HG03108 (cell line): ENCODE results near the gene SLC11A2.
"Not testable (repeated sequence)": the region's sequence is repeated elsewhere in the genome, so short reads cannot be mapped to it uniquely, and the experiment has no call there.

Experiments
- ATAC-seq: cut with Tn5 transposase; IDR thresholded peaks from one replicate; pipeline ENCODE4 v1.9.1; 2021; ENCODE audit warnings: moderate library complexity; ENCODE audit not compliant: unreplicated experiment

Gene SLC11A2

GRCh38 chr12:50951112-50951511 lies 75.1 kb downstream of the SLC11A2 start:
- no peak for ATAC-seq

GRCh38 chr12:50949801-50950302 lies 76.3 kb downstream of the SLC11A2 start:
- no peak for ATAC-seq

DNA sequence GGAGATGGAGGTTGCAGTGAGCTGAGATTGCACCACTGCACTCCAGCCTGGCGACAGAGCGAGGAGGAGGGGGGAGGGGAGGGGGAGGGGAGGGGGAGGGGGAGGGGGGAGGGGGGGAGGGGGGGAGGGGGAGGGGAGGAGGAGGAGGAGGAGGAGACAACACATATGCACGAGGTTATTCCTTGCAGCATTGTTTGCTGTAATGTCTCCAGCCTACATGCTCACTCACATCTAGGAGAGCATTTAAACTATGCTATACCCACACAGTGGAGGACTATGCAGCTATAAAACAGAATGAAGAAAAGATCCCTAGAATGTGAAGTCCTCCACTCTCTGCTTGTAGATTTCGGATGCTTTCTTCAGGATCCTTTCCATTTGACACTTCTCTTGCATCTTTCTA lies 77.4 kb downstream of the SLC11A2 start:
- ATAC-seq, result no peak

DNA sequence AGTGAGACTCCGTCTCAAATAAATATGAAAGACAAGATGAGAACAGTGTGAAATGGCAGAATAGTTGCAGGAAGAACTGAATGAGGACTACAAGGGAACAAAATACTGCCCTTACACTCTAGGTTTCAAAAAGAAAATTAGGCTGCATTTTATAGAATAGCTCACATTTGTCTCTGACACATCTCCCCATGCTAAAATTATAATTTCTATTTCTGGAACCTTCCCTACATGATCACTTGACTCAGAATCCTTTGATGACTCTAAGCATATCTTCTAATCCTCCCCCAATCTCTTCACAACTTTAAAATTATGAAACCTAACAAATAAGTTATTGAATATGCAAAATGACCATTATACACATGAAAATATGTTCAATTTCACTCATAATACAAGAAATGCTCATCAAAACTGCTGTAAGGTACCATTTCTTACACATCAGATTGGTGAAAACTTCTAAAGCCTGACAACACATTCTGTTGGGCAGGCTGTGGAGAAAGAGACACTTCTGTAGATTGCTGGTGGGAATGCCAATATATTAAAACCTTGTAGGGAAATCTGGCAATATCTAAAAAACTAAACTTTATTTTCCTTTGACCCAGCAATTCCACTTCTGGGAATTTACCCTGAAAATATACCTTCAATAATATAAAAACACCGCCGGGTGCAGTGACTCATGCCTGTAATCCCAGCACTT lies 78.1 kb downstream of the SLC11A2 start:
- no peak for ATAC-seq

DNA sequence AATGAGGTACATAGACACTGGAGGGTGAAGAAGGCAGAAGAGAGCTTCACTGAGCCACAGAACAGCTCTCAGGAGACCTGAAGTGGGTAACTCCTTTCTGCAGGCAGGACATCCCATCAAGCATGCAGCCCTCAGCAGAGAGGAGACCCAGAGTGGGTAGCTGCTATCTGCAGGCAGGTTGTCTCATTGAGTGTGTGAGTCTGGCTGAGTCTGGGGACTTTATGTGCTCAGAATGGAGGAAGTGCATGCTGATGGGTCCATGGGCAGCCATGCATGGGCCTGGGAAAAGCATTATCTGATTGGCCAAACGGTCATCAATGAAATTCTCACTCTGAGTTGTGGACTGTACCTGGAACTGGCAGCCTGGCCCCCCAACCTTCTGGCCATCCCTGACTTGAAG lies 88.5 kb downstream of the SLC11A2 start:
- no peak for ATAC-seq

DNA sequence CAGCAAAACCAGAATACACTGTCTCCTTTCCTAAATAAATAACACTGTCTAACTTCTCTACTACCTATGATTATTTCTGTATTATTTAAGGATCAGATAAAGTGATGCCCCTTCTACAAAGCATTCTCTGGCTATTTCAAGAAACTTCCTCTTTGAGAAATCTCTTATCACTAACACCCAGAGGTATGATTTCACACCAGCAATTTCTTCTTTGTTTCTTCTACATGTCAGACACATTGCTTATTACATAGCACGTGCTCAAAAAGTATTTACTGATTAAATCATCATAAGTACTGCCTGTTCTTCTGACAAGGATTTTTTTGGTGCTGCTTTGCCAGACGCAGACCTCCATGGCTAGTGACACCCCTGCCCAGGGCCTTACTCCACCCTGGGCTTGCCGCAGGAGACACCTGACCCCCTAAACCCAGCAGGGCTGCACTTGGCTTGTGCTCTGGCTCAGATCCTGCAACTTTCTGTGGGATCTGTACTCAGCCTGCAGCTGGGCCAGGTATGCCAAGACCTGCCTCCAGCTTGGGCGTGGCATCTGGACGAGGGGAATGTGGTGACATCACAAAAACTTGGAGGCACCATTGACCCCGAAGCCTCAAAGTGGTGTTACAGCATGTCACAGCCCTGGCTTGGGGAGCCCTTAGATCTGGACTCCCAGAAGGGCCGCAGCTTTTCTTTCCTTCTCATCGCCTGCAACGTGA lies 89.2 kb downstream of the SLC11A2 start:
- ATAC-seq, result no peak

DNA sequence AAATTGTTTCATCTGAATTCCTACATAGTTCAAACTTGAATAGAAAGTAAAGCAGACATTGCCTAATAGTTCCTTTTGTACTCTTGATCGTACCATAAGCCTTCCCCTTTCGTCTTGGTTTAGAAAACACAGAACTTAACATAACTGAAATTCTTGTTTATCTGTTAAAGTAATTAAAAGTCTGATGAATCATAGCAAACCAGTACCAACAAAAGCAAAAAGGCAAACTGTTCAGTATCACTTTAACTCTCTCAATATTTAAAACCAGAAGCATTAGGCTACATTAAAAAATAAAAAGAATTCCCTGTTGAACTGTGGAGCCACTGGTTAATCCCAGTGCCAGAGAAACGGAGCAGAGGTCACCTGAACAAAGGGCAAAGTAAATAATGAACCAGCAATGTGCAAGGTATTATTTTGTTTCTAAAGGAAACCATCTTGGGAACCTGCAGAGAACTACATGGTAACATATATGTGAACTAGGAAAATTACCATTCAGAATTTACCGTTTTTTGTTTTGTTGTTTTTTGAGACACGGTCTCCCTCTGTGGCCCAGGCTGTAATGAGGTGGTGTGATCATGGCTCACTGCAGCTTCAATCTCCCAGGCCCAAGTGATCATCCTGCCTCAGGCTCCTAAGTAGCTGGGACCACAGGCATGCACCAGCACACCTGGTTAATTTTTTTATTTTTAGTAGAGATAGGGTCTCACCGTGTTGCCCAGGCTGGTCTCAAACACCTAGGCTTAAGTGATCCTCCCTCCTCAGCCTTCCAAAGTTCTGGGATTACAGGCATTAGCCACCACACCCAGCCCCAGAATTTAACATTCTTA lies 91.0 kb downstream of the SLC11A2 start:
- ATAC-seq, result no peak

- no peak for ATAC-seq
Measured at GRCh38 chr12:50934371-50934851, 91.8 kb downstream of the SLC11A2 start.

DNA sequence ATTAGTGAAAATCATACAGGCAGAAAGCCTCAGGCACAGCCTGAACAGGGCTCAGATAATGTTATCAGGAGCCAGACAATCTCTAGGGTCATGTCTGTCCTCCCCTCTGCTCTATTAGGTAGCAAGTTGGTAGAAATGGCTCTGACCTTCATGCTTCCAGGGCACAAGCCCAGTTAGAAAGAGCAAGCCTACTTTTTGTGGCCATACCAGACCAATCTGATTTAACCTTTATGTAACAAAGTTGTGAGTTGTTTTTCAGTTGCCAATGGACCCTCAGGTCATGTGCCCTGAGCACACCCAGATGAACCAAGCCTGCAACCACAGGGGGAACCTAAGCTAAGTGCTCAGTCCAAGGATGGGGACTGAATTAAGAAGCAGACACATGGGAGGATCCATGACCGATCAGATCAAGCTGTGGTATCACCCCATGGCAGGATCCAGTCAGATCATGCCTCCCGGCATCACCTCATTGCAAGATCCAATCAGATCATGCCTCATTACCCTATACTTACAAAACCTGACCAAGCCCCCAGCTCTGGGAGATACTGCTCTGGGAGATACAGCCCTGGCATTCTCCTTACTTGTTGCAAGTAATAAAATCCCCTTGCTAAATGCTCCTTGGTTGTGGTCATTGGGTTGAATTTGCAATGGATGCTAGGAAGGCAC lies 92.6 kb downstream of the SLC11A2 start:
- ATAC-seq, result no peak

DNA sequence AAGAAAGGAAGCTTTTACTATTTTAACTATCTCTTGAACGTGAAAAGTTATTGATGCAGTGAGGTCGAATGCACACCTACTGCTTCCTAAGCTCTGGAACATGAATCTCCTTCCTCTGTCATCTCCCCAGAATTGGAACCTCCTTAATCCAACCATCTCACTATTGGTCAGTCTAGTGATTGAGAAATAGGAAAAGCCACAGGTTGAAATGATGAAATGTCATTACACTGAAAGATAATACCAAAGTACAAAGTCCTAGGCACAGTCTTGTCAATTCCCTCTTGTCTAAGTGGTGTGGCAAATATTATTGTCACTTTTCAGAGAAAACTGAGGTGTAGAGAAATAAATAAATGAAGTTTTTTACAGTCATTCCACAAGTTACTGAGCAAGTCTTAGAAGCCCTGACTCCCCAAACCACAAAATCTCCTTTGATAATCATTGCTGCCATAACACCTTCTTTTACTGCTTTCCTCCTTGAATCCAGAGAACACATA lies 93.3 kb downstream of the SLC11A2 start:
- no peak for ATAC-seq

- not testable (repeated sequence) for ATAC-seq
Measured at GRCh38 chr12:50930477-50930876, 95.7 kb downstream of the SLC11A2 start.

DNA sequence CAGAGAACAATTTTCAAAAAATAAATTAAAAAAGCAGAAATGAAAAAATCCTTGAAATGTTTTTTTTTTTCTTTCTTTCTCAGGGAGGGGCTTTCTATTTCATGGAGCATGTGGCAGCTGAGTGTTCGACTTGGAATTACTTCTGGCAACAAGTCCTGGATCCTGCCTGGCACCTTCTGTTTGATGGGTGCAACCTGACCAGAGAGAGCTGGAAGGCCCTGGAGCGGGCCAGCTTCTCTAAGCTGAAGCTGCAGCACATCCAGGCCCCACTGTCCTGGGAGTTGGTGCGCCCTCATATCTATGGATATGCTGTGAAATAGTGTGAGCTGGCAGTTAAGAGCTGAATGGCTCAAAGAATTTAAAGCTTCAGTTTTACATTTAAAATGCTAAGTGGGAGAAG lies 96.4 kb downstream of the SLC11A2 start:
- ATAC-seq, result no peak
